IMR-90 (cell line): Measurements from ENCODE around the gene TNS1. TPM values are rescaled to one million over a fixed set of nuclear protein-coding genes. Genes with fewer than 3 reads are reported as not detected.

Source experiments
- ATAC-seq: fragments of 200-7000 bp; cut with Tn5 transposase; 2 replicates; pipeline ENCODE4 v1.9.1; 2020; ENCODE audit warnings: low read depth, mild to moderate bottlenecking, moderate library complexity
- BruUV-seq: library from RNA; stranded (reverse); fragments of 400-500 nt; replicated peaks from 2 replicates; lab custom pipeline; 2021; lab: Mats Ljungman, UMichigan
- CTCF ChIA-PET: fragments of 300-600 bp; formaldehyde crosslinking; extraction: SDS; loops from one replicate; lab custom pipeline; 2021; ENCODE audit warnings: antibody characterized with exemption; lab: Yijun Ruan, JAX
- POLR2A ChIA-PET: fragments of 300-600 bp; sonication (Branson Sonifier 250); formaldehyde crosslinking; loops from one replicate; lab custom pipeline; 2022; ENCODE audit warnings: antibody characterized with exemption; ENCODE audit not compliant: unreplicated experiment; lab: Charles Lee
- DNase-seq: peaks from one replicate; pipeline ENCODE4 v3.0.0; 2013
- H2AFZ ChIP-seq: replicated peaks from 2 replicates; pipeline ENCODE3; 2013; ENCODE audit warnings: low read length, mild to moderate bottlenecking; ENCODE audit not compliant: poor library complexity
- H2AK5ac ChIP-seq: 2 replicates; pipeline ENCODE4 v1.6.1; 2013; ENCODE audit warnings: low read depth, low read length, inconsistent platforms
- H2AK9ac ChIP-seq: replicated peaks from 2 replicates; pipeline ENCODE3; 2013; ENCODE audit warnings: mild to moderate bottlenecking, low read depth, low read length, moderate library complexity; ENCODE audit not compliant: poor library complexity
- H2BK120ac ChIP-seq: 2 replicates; pipeline ENCODE4 v1.6.1; 2013; ENCODE audit warnings: low read depth, low read length, inconsistent platforms
- H2BK15ac ChIP-seq: 3 replicates; pipeline ENCODE4 v1.6.1; 2013; ENCODE audit warnings: low read depth, low read length, inconsistent platforms
- H2BK20ac ChIP-seq: 2 replicates; pipeline ENCODE4 v1.6.1; 2013; ENCODE audit warnings: low read depth, mild to moderate bottlenecking, inconsistent platforms, low read length, moderate library complexity
- H2BK5ac ChIP-seq: 2 replicates; pipeline ENCODE4 v1.6.1; 2013; ENCODE audit warnings: mild to moderate bottlenecking, low read depth, low read length, inconsistent platforms; ENCODE audit not compliant: poor library complexity, severe bottlenecking
- H3K14ac ChIP-seq: replicated peaks from 2 replicates; pipeline ENCODE4 v1.6.1; 2013; ENCODE audit warnings: low read depth, low read length, inconsistent platforms
- H3K18ac ChIP-seq: 2 replicates; pipeline ENCODE4 v1.6.1; 2013; ENCODE audit warnings: low read depth, low read length, control low read depth
- H3K23ac ChIP-seq: 2 replicates; pipeline ENCODE4 v1.6.1; 2013; ENCODE audit warnings: low read depth, low read length, inconsistent platforms
- H3K27ac ChIP-seq: 2 replicates; pipeline ENCODE4 v1.5.1; 2013; ENCODE audit warnings: mild to moderate bottlenecking, control low read depth, low read length; ENCODE audit not compliant: insufficient read depth
- H3K27me3 ChIP-seq: 2 replicates; pipeline ENCODE4 v1.6.1; 2013; ENCODE audit warnings: low read length; ENCODE audit not compliant: control insufficient read depth, insufficient read depth
- H3K36me3 ChIP-seq: 2 replicates; pipeline ENCODE4 v1.6.1; 2013; ENCODE audit warnings: low read length, mixed read lengths; ENCODE audit not compliant: control insufficient read depth, insufficient read depth
- H3K4ac ChIP-seq: 2 replicates; pipeline ENCODE4 v1.6.1; 2013; ENCODE audit warnings: low read depth, low read length, inconsistent platforms
- H3K4me1 ChIP-seq: 2 replicates; pipeline ENCODE4 v1.6.1; 2013; ENCODE audit warnings: low read length, mixed read lengths; ENCODE audit not compliant: control insufficient read depth, insufficient read depth
- H3K4me2 ChIP-seq: 2 replicates; pipeline ENCODE4 v1.6.1; 2013; ENCODE audit warnings: low read depth, mild to moderate bottlenecking, control low read depth, low read length, moderate library complexity
- H3K4me3 ChIP-seq: 2 replicates; pipeline ENCODE4 v1.5.1; 2013; ENCODE audit warnings: low read depth, mild to moderate bottlenecking, control low read depth, low read length, moderate library complexity; ENCODE audit not compliant: insufficient read depth
- H3K56ac ChIP-seq: 2 replicates; pipeline ENCODE4 v1.6.1; 2013; ENCODE audit warnings: low read length, inconsistent platforms; ENCODE audit not compliant: insufficient read depth; ENCODE audit errors: extremely low read depth
- H3K79me1 ChIP-seq, 2 experiments: 2 replicates each; pipeline ENCODE4 v1.6.1; 2013; ENCODE audit warnings: low read length in 2 of 2, inconsistent platforms in 1 of 2, low read depth in 1 of 2
- H3K9ac ChIP-seq: 2 replicates; pipeline ENCODE4 v1.6.1; 2013; ENCODE audit warnings: low read depth, low read length, control low read depth
- H3K9me1 ChIP-seq: 2 replicates; pipeline ENCODE4 v1.6.1; 2013; ENCODE audit warnings: low read length, inconsistent platforms; ENCODE audit not compliant: insufficient read depth
- H3K9me3 ChIP-seq: 2 replicates; pipeline ENCODE4 v1.6.1; 2013; ENCODE audit warnings: low read length; ENCODE audit not compliant: control insufficient read depth, insufficient read depth
- H4K20me1 ChIP-seq: 2 replicates; pipeline ENCODE4 v1.6.1; 2013; ENCODE audit warnings: low read length, inconsistent platforms; ENCODE audit not compliant: insufficient read depth
- H4K5ac ChIP-seq: 2 replicates; pipeline ENCODE4 v1.6.1; 2013; ENCODE audit warnings: mild to moderate bottlenecking, low read depth, low read length, control low read depth
- H4K8ac ChIP-seq, 2 experiments: 2 replicates each; pipeline ENCODE4 v1.6.1; 2013; ENCODE audit warnings: low read depth in 2 of 2, low read length in 2 of 2, control low read depth in 1 of 2, inconsistent platforms in 1 of 2
- H4K91ac ChIP-seq: 2 replicates; pipeline ENCODE4 v1.6.1; 2013; ENCODE audit warnings: low read depth, low read length, inconsistent platforms; ENCODE audit not compliant: insufficient read depth
- BHLHE40 ChIP-seq: fragments of 150-350 bp; IDR thresholded peaks from 2 replicates; pipeline ENCODE4 v1.6.1; 2016; ENCODE audit warnings: mild to moderate bottlenecking, low read depth, low read length
- CEBPB ChIP-seq: IDR thresholded peaks from 2 replicates; pipeline ENCODE4 v1.6.1; 2012; ENCODE audit warnings: low read depth, low read length, improper control_type of control experiment
- CHD1 ChIP-seq: IDR thresholded peaks from 2 replicates; pipeline ENCODE4 v1.6.1; 2012; ENCODE audit warnings: low read depth, low read length, improper control_type of control experiment
- FOS ChIP-seq: fragments of 150-350 bp; IDR thresholded peaks from 2 replicates; pipeline ENCODE4 v1.6.1; 2016; ENCODE audit warnings: low read depth, low read length
- MAFK ChIP-seq: IDR thresholded peaks from 2 replicates; pipeline ENCODE4 v1.6.1; 2012; ENCODE audit warnings: low read depth, low read length, improper control_type of control experiment
- MAZ ChIP-seq: IDR thresholded peaks from 2 replicates; pipeline ENCODE4 v1.6.1; 2012; ENCODE audit warnings: low read depth, mild to moderate bottlenecking, low read length, improper control_type of control experiment, moderate library complexity, borderline replicate concordance
- MXI1 ChIP-seq: IDR thresholded peaks from 2 replicates; pipeline ENCODE4 v1.6.1; 2012; ENCODE audit warnings: low read depth, mild to moderate bottlenecking, low read length, moderate library complexity, borderline replicate concordance
- NFE2L2 ChIP-seq: fragments of 150-350 bp; IDR thresholded peaks from 2 replicates; pipeline ENCODE4 v1.6.1; 2016; ENCODE audit warnings: low read depth, mild to moderate bottlenecking, low read length
- POLR2A ChIP-seq: IDR thresholded peaks from 2 replicates; pipeline ENCODE4 v1.6.1; 2012; ENCODE audit warnings: mild to moderate bottlenecking, low read depth, low read length
- RAD21 ChIP-seq: IDR thresholded peaks from 2 replicates; pipeline ENCODE4 v1.6.1; 2012; ENCODE audit warnings: low read length, improper control_type of control experiment
- RCOR1 ChIP-seq: IDR thresholded peaks from 2 replicates; pipeline ENCODE4 v1.6.1; 2012; ENCODE audit warnings: mild to moderate bottlenecking, low read length, improper control_type of control experiment; ENCODE audit not compliant: insufficient replicate concordance
- RFX5 ChIP-seq: IDR thresholded peaks from 2 replicates; pipeline ENCODE4 v1.8.0; 2012; ENCODE audit warnings: low read depth, mild to moderate bottlenecking, low read length, moderate library complexity
- SMC3 ChIP-seq: fragments of 150-350 bp; IDR thresholded peaks from 2 replicates; pipeline ENCODE4 v1.6.1; 2016; ENCODE audit warnings: low read depth, mild to moderate bottlenecking, antibody characterized with exemption, low read length, moderate library complexity
- whole genome bisulfite sequencing, 2 experiments: methylation state at CpG; one replicate each; pipeline versions ENCODE4 v1.1.5 to v1.1.7; 2013; ENCODE audit warnings: missing lambda C conversion rate in 2 of 2; ENCODE audit not compliant: insufficient read length in 1 of 2; ENCODE audit errors: extremely low coverage in 2 of 2; 5-methylcytosine and 5-hydroxymethylcytosine counted together
- dilution Hi-C: fragments of 300-500 bp; cut with HindIII; formaldehyde crosslinking; loops from one replicate; pipeline ENCODE4 v1.14.3; 2018; ENCODE audit warnings: low sequenced_read_pairs; ENCODE audit not compliant: unreplicated experiment
- in situ Hi-C: fragments of 300-500 bp; cut with MboI; formaldehyde crosslinking; loops from 3 replicates; pipeline ENCODE4 v1.14.3; 2019; ENCODE audit warnings: low sequenced_read_pairs, inconsistent platforms, mixed read lengths
- intact Hi-C: fragments of 100-400 bp; cut with micrococcal nuclease; formaldehyde crosslinking; loops from 2 replicates; pipeline ENCODE4 v1.10.0; 2022
- polyA plus RNA-seq, 3 experiments: library from polyadenylated mRNA; depleted of rRNA; stranded (reverse); fragments of >200 nt; gene quantifications; 2 replicates each; pipeline ENCODE4 v1.2.3, GENCODE V29; 2012; ENCODE audit warnings: low replicate concordance in 1 of 3
- total RNA-seq: library from RNA; depleted of rRNA; stranded (reverse); fragments of >200 nt; gene quantifications from 2 replicates; pipeline ENCODE4 v1.2.3, GENCODE V29; 2012
- TF ChIP-seq, protein P1 (sequence below): conservative IDR thresholded peaks from 2 replicates; pipeline ENCODE4 v1.5.1; 2012; ENCODE audit warnings: mild to moderate bottlenecking, low read depth, low read length, improper control_type of control experiment
- TF ChIP-seq, protein P2 (sequence below): fragments of 150-350 bp; IDR thresholded peaks from 2 replicates; pipeline ENCODE4 v1.6.1; 2017; ENCODE audit warnings: mild to moderate bottlenecking, antibody characterized with exemption, low read length, low read depth
- TF ChIP-seq, protein P3 (sequence below): fragments of 150-350 bp; IDR thresholded peaks from 2 replicates; pipeline ENCODE4 v1.6.1; 2016; ENCODE audit warnings: low read depth, mild to moderate bottlenecking, low read length, moderate library complexity, borderline replicate concordance

TNS1 gene
- total and polyA plus RNA-seq, 2 of the 4 experiments (the other 2 are of a cell fraction) = 41.1 to 45.2 TPM

DNA sequence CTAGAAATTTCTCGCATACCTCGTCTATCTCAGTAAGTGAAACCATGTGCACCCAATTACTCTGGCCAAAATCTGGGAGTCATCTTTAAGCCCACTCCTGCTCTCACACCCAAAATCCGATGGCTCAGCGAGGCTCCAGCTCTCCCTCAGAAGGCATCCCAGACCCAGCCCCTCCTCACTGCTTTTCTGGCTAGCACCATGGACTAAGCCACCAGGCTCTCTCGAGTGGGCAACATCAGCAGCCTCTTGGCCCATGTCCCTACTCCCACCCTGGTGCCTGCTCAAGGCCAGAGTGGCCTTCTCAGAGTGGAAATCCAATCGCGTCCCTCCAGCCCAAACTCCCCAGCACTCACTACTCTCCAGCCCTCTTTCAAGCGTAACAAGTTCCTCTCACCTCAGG is 27.2 kb downstream of the TNS1 start:
- Histone ChIP-seq H4K8ac (no peak overlapping the region), H2BK5ac (no peak overlapping the region), H3K4me2 (no peak overlapping the region), H3K23ac (no peak overlapping the region), H3K79me1 (peaks cover 14 to 65% of the 10 kb centered on the region in 2 experiments; a peak in 3 of 4 replicates), H4K5ac (no peak overlapping the region), H4K20me1 (peaks cover 15% of the 10 kb centered on the region; the same call in 1 of the 2 replicates), H2AK5ac (no peak overlapping the region), H3K4me3 (no peak overlapping the region), H3K14ac (no peak overlapping the region), H3K9me3 (no peaks in the 10 kb centered on the region), H3K56ac (no peak overlapping the region), H2BK15ac (no peak overlapping the region), H3K9ac (no peak overlapping the region), H3K4me1 (peaks cover 23% of the 10 kb centered on the region), H3K18ac (no peak overlapping the region), H3K36me3 (peaks cover 25% of the 10 kb centered on the region), H2BK20ac (no peak overlapping the region), H2AK9ac (no peak overlapping the region), H4K91ac (no peak overlapping the region), H2AFZ (no peak overlapping the region), H3K27ac (no peak overlapping the region), H3K4ac (no peak overlapping the region), H2BK120ac (no peak overlapping the region), H3K27me3 (no peaks in the 10 kb centered on the region), H3K9me1 (peaks cover 18% of the 10 kb centered on the region; the same call in 1 of the 2 replicates)
- TF ChIP-seq, protein P1, sequence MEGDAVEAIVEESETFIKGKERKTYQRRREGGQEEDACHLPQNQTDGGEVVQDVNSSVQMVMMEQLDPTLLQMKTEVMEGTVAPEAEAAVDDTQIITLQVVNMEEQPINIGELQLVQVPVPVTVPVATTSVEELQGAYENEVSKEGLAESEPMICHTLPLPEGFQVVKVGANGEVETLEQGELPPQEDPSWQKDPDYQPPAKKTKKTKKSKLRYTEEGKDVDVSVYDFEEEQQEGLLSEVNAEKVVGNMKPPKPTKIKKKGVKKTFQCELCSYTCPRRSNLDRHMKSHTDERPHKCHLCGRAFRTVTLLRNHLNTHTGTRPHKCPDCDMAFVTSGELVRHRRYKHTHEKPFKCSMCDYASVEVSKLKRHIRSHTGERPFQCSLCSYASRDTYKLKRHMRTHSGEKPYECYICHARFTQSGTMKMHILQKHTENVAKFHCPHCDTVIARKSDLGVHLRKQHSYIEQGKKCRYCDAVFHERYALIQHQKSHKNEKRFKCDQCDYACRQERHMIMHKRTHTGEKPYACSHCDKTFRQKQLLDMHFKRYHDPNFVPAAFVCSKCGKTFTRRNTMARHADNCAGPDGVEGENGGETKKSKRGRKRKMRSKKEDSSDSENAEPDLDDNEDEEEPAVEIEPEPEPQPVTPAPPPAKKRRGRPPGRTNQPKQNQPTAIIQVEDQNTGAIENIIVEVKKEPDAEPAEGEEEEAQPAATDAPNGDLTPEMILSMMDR = no peak
- TF ChIP-seq MXI1 (no peak), POLR2A (no peak), BHLHE40 (no peak), CHD1 (no peak), NFE2L2 (no peak), MAFK (no peak), CEBPB (no peak), RCOR1 (no peak), RFX5 (no peak), FOS (no peak), SMC3 (no peak), RAD21 (no peak), MAZ (no peak)
- TF ChIP-seq, protein P2, sequence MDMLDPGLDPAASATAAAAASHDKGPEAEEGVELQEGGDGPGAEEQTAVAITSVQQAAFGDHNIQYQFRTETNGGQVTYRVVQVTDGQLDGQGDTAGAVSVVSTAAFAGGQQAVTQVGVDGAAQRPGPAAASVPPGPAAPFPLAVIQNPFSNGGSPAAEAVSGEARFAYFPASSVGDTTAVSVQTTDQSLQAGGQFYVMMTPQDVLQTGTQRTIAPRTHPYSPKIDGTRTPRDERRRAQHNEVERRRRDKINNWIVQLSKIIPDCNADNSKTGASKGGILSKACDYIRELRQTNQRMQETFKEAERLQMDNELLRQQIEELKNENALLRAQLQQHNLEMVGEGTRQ = no peak
- TF ChIP-seq, protein P3, sequence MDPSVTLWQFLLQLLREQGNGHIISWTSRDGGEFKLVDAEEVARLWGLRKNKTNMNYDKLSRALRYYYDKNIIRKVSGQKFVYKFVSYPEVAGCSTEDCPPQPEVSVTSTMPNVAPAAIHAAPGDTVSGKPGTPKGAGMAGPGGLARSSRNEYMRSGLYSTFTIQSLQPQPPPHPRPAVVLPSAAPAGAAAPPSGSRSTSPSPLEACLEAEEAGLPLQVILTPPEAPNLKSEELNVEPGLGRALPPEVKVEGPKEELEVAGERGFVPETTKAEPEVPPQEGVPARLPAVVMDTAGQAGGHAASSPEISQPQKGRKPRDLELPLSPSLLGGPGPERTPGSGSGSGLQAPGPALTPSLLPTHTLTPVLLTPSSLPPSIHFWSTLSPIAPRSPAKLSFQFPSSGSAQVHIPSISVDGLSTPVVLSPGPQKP = no peak
- no TSS peak for BruUV-seq
- ChIA-PET POLR2A (no interaction called here), CTCF (no interaction called here)
- in situ Hi-C loops = no loop called here
- dilution Hi-C loops = no loop called here
- ATAC-seq (no peak), DNase-seq (no peak)
- WGBS, 2 experiments = 83% methylated on average over 8 of the region's 8 CpGs; no CpG with 5 or more reads in 1 of the 2 experiments
- intact Hi-C loops = no loop called here
